GM12872 (cell line): Measurements from ENCODE around the gene AP1S1.

ENCODE experiments used
- TF ChIP-seq, protein P1 (sequence below): IDR thresholded peaks from 3 replicates; pipeline ENCODE4 v1.5.1; 2011; ENCODE audit warnings: low read depth, mild to moderate bottlenecking, low read length, moderate library complexity; ENCODE audit not compliant: insufficient read depth

AP1S1 gene

DNA sequence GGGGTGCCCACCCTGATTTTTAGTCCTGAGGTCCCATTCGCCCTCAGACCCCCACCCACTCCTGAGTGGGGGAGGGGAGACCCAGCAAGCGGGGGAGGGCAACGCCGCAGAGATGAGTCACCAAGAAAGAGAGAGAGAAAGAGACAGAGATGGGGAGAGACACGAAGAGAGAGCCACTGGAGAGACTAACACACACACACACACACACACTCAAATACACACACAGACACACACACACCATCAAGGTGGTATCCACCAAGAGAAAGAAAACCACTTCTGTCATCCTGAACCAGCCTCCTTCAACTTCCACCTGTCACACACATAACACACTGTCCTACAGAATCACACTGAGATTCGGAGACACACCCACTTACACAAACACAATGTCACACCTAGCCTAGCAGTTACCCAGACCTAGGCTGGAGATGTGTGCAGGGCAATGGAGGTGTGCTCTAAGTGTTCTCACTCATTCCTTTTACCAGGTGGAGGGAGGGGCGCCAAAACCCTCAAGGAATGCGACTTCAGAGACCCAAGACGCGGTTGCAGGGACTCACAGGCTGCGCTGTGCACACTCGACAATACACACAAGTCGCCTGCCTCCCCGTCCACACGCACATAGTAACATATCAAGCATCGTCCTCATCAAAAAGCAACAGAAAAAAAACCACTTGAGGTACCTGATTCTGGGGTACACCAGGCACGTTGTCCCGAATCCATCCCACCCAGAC lies 15.0 kb downstream of the AP1S1 start:
- TF ChIP-seq, protein P1, sequence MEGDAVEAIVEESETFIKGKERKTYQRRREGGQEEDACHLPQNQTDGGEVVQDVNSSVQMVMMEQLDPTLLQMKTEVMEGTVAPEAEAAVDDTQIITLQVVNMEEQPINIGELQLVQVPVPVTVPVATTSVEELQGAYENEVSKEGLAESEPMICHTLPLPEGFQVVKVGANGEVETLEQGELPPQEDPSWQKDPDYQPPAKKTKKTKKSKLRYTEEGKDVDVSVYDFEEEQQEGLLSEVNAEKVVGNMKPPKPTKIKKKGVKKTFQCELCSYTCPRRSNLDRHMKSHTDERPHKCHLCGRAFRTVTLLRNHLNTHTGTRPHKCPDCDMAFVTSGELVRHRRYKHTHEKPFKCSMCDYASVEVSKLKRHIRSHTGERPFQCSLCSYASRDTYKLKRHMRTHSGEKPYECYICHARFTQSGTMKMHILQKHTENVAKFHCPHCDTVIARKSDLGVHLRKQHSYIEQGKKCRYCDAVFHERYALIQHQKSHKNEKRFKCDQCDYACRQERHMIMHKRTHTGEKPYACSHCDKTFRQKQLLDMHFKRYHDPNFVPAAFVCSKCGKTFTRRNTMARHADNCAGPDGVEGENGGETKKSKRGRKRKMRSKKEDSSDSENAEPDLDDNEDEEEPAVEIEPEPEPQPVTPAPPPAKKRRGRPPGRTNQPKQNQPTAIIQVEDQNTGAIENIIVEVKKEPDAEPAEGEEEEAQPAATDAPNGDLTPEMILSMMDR = no peak

GRCh38 chr7:101169838-101170551 lies 15.7 kb downstream of the AP1S1 start:
- TF ChIP-seq, protein P1 = peak; percentile 98

DNA sequence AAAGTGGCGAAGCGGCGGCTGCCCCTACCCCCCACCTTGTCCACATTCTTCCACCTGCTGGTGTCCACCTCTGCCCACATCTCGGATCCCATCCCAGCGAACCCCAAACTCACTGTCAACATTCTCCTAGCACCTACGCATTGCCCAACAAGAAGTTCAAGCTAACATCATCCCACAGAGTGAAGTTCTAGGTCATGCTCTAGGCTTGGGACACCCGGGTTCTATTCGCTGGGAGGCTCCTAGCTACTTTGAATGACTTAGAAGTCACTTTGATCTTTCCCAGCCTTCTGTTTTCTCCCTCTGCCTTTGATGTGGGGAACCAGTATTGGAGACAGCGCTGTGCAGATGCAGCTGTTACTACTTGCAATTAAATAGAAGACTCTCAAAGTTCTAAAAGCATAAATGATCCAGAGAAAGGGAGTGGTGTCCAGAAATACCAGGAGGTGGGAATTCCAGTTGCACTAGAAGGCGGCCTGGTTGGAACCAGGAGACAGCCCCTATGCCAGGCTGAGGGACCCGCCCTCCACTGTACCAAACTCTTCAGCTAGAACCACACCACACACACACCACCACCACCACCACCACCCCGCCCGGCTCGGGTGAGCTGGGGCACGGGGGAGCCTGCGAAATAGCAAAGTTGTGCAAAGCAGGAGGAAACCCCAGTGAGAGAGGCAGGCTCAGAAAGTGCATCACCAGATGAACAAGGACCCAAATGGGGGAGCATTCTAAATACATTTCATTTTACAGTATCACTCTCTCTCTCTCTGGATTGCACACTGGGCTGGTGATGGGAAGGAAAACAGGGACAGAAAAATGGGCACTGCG lies 16.6 kb downstream of the AP1S1 start:
- TF ChIP-seq, protein P1 = no peak

GRCh38 chr7:101171442-101171837 lies 17.2 kb downstream of the AP1S1 start:
- TF ChIP-seq, protein P1 = 0 out of 3 replicates have a peak, but pooled peaks have one; percentile 1

- TF ChIP-seq, protein P1 = no peak
Observed at GRCh38 chr7:101172005-101172853, 18.0 kb downstream of the AP1S1 start.

- TF ChIP-seq, protein P1 = no peak
Observed at GRCh38 chr7:101172854-101173751, 18.8 kb downstream of the AP1S1 start.
